H1 (cell line): ENCODE measurements around the gene MT2A. TPM values are rescaled to one million over a fixed set of nuclear protein-coding genes. Genes with fewer than 3 reads are reported as not detected.

ENCODE experiments used
- CTCF ChIA-PET: fragments of 300-600 bp; sonication (Branson Sonifier 250); formaldehyde crosslinking; loops from one replicate; lab custom pipeline; 2021; ENCODE audit not compliant: partially characterized antibody; lab: Charles Lee
- POLR2A ChIA-PET: fragments of 300-600 bp; sonication (Branson Sonifier 250); formaldehyde crosslinking; loops from one replicate; lab custom pipeline; 2021; ENCODE audit warnings: inconsistent platforms; ENCODE audit not compliant: partially characterized antibody; lab: Charles Lee
- DNase-seq, 2 experiments: peaks; one replicate each; pipeline versions ENCODE4 v3.0.0 to v3.0.0-alpha.2; 2010 to 2022; ENCODE audit warnings: low spot score in 2 of 2, low read depth in 1 of 2, mixed read lengths in 1 of 2
- FAIRE-seq: peaks from 2 replicates; lab custom pipeline; 2011; peaks lifted over from hg19 to GRCh38; lab: Jason Lieb, UNC
- H2AFZ ChIP-seq: 2 replicates; pipeline ENCODE4 v1.8.1; 2012; ENCODE audit warnings: low read length, inconsistent platforms
- H2AK5ac ChIP-seq: 2 replicates; pipeline ENCODE4 v1.6.1; 2013; ENCODE audit warnings: low read depth, low read length
- H2BK120ac ChIP-seq: replicated peaks from 2 replicates; pipeline ENCODE3; 2013; ENCODE audit warnings: low read depth, low read length, inconsistent platforms
- H2BK12ac ChIP-seq: 2 replicates; pipeline ENCODE4 v1.6.1; 2013; ENCODE audit warnings: low read depth, low read length
- H2BK15ac ChIP-seq: 2 replicates; pipeline ENCODE4 v1.6.1; 2013; ENCODE audit warnings: low read length
- H2BK20ac ChIP-seq: 2 replicates; pipeline ENCODE4 v1.6.1; 2013; ENCODE audit warnings: low read length
- H2BK5ac ChIP-seq: 2 replicates; pipeline ENCODE4 v1.6.1; 2013; ENCODE audit warnings: low read depth, low read length
- H3K14ac ChIP-seq: 2 replicates; pipeline ENCODE4 v1.6.1; 2013; ENCODE audit warnings: inconsistent platforms; ENCODE audit not compliant: insufficient read length
- H3K18ac ChIP-seq: 2 replicates; pipeline ENCODE4 v1.6.1; 2013; ENCODE audit warnings: low read length; ENCODE audit errors: extremely low read depth
- H3K23ac ChIP-seq: 2 replicates; pipeline ENCODE4 v1.6.1; 2013; ENCODE audit warnings: inconsistent platforms; ENCODE audit not compliant: insufficient read length
- H3K23me2 ChIP-seq: 2 replicates; pipeline ENCODE4 v1.6.1; 2013; ENCODE audit warnings: low read depth, low read length
- H3K27ac ChIP-seq: 2 replicates; pipeline ENCODE4 v1.6.1; 2011; ENCODE audit warnings: low read depth, low read length, inconsistent platforms
- H3K27me3 ChIP-seq, 4 experiments: replicated peaks in 1 of 4; 1 replicate in 1 of 4; 2 replicates in 3 of 4; pipeline versions ENCODE4 v1.6.1 to v1.8.1; 2011 to 2013; ENCODE audit warnings: low read length in 3 of 4, mild to moderate bottlenecking in 3 of 4, inconsistent platforms in 2 of 4, mixed read lengths in 2 of 4, moderate library complexity in 1 of 4; ENCODE audit not compliant: control insufficient read depth in 3 of 4, insufficient read depth in 3 of 4; ENCODE audit errors: extremely low read depth in 1 of 4
- H3K36me3 ChIP-seq, 4 experiments: 2 replicates each; pipeline versions ENCODE4 v1.6.1 to v1.8.1; 2011 to 2013; ENCODE audit warnings: mild to moderate bottlenecking in 4 of 4, low read length in 3 of 4, moderate library complexity in 2 of 4, control low read depth in 1 of 4, inconsistent platforms in 1 of 4; ENCODE audit not compliant: insufficient read depth in 4 of 4, control insufficient read depth in 2 of 4
- H3K4ac ChIP-seq: replicated peaks from 2 replicates; pipeline ENCODE3; 2013; ENCODE audit warnings: low read length, low read depth, mixed read lengths, inconsistent platforms; ENCODE audit not compliant: insufficient read length
- H3K4me1 ChIP-seq, 4 experiments: replicated peaks in 1 of 4; 1 replicate in 1 of 4; 2 replicates in 3 of 4; pipeline versions ENCODE4 v1.6.1 to v1.8.1; 2011 to 2013; ENCODE audit warnings: low read length in 3 of 4, inconsistent platforms in 2 of 4, mixed read lengths in 1 of 4; ENCODE audit not compliant: insufficient read depth in 4 of 4, control insufficient read depth in 3 of 4
- H3K4me2 ChIP-seq, 2 experiments: 2 replicates each; pipeline versions ENCODE4 v1.6.1 to v1.8.1; 2011 to 2013; ENCODE audit warnings: low read depth in 2 of 2, low read length in 2 of 2, control low read depth in 1 of 2, inconsistent platforms in 1 of 2, mild to moderate bottlenecking in 1 of 2; ENCODE audit not compliant: insufficient read depth in 1 of 2
- H3K4me3 ChIP-seq, 4 experiments: fragments of 200-600, 300-600 bp in 1 of 4; sonication (generic), shearing (Covaris generic), sonication (Bioruptor Twin) in 1 of 4; 2 replicates each; pipeline versions ENCODE4 v1.5.1 to v1.8.1; 2011 to 2016; ENCODE audit warnings: low read length in 4 of 4, low read depth in 3 of 4, control low read depth in 2 of 4, inconsistent platforms in 2 of 4, mild to moderate bottlenecking in 2 of 4, mixed read lengths in 1 of 4, moderate library complexity in 1 of 4; ENCODE audit not compliant: insufficient read depth in 2 of 4; ENCODE audit errors: extremely low read depth in 1 of 4
- H3K56ac ChIP-seq: replicated peaks from 2 replicates; pipeline ENCODE3; 2013; ENCODE audit warnings: low read depth, mild to moderate bottlenecking, mixed read lengths, low read length, inconsistent platforms; ENCODE audit not compliant: insufficient read length
- H3K79me1 ChIP-seq: 2 replicates; pipeline ENCODE4 v1.6.1; 2013; ENCODE audit warnings: low read depth, low read length, control low read depth
- H3K79me2 ChIP-seq, 2 experiments: 2 replicates each; pipeline versions ENCODE4 v1.6.1 to v1.8.1; 2012 to 2013; ENCODE audit warnings: low read length in 2 of 2, mild to moderate bottlenecking in 2 of 2, inconsistent platforms in 1 of 2; ENCODE audit not compliant: insufficient read depth in 2 of 2, control insufficient read depth in 1 of 2
- H3K9ac ChIP-seq, 4 experiments: replicated peaks in 1 of 4; 1 replicate in 1 of 4; 2 replicates in 3 of 4; pipeline versions ENCODE4 v1.6.1 to v1.8.1; 2011 to 2013; ENCODE audit warnings: low read depth in 3 of 4, low read length in 3 of 4, control low read depth in 2 of 4, mild to moderate bottlenecking in 2 of 4, moderate library complexity in 2 of 4, inconsistent platforms in 1 of 4; ENCODE audit errors: extremely low read depth in 1 of 4
- H3K9me3 ChIP-seq, 2 experiments: 2 replicates each; pipeline versions ENCODE4 v1.6.1 to v1.8.1; 2012 to 2013; ENCODE audit warnings: mild to moderate bottlenecking in 2 of 2, moderate library complexity in 2 of 2, control low read depth in 1 of 2, inconsistent platforms in 1 of 2, low read depth in 1 of 2, low read length in 1 of 2, mixed read lengths in 1 of 2; ENCODE audit not compliant: insufficient read depth in 2 of 2
- H4K20me1 ChIP-seq, 2 experiments: replicated peaks in 1 of 2; 2 replicates each; pipeline versions ENCODE3 to v1.8.1; 2011 to 2013; ENCODE audit warnings: inconsistent platforms in 2 of 2, low read length in 2 of 2, mild to moderate bottlenecking in 1 of 2; ENCODE audit not compliant: insufficient read depth in 2 of 2, control insufficient read depth in 1 of 2
- H4K5ac ChIP-seq: 2 replicates; pipeline ENCODE4 v1.6.1; 2013; ENCODE audit warnings: low read length, low read depth, mixed read lengths, inconsistent platforms; ENCODE audit not compliant: insufficient read length
- H4K8ac ChIP-seq: 2 replicates; pipeline ENCODE4 v1.8.0; 2013; ENCODE audit warnings: mild to moderate bottlenecking, moderate library complexity, low read length, inconsistent platforms; ENCODE audit not compliant: insufficient read depth; ENCODE audit errors: extremely low read depth
- H4K91ac ChIP-seq: replicated peaks from 2 replicates; pipeline ENCODE3; 2013; ENCODE audit warnings: low read length, mixed read lengths, inconsistent platforms; ENCODE audit not compliant: insufficient read length
- PHF8 ChIP-seq: fragments of 200-600 bp; sonication (generic); conservative IDR thresholded peaks from 2 replicates; pipeline ENCODE4 v1.7.1; 2012; ENCODE audit warnings: low read depth, mild to moderate bottlenecking, inconsistent platforms, low read length, moderate library complexity
- RBBP5 ChIP-seq: IDR thresholded peaks from 2 replicates; pipeline ENCODE4 v1.7.1; 2012; ENCODE audit warnings: low read depth, mild to moderate bottlenecking, inconsistent platforms, low read length, moderate library complexity, borderline replicate concordance
- WGBS, 2 experiments: shearing (Covaris generic) in 1 of 2; methylation state at CpG; one replicate each; pipeline versions ENCODE4 v1.1.6 to v1.1.7; 2013 to 2015; ENCODE audit warnings: low lambda C conversion rate in 2 of 2, mixed read lengths in 2 of 2, inconsistent platforms in 1 of 2, low coverage in 1 of 2, missing lambda C conversion rate in 1 of 2; ENCODE audit not compliant: insufficient replicate concordance in 2 of 2, insufficient coverage in 1 of 2, insufficient read length in 1 of 2; ENCODE audit errors: extremely low coverage in 1 of 2, missing lambda C conversion rate in 1 of 2; 5-methylcytosine and 5-hydroxymethylcytosine counted together
- polyA plus RNA-seq, 7 experiments: library from polyadenylated mRNA; depleted of rRNA in 3 of 7; stranded (reverse) in 5 of 7; unstranded in 2 of 7; fragments of >200 nt in 5 of 7; fragments of 200-250 nt in 2 of 7; gene quantifications; 1 replicate in 5 of 7; 2 replicates in 1 of 7; 4 replicates in 1 of 7; pipeline versions ENCODE4 v1.2.1 to v1.2.3, GENCODE V29; 2011 to 2013; ENCODE audit warnings: missing spikeins in 2 of 7, mixed read lengths in 2 of 7
- total RNA-seq: library from RNA; stranded (reverse); fragmentation: NEBNext Ultra II Directional; extraction: Animal tissue kit (Norgen Biotek cat#: 25700); gene quantifications from 2 replicates; pipeline ENCODE4 v1.2.1, GENCODE V29; 2021

The MT2A gene
- total and polyA plus RNA-seq, 2 of the 8 experiments (the other 6 are each of a cell fraction or from before 2014, with no cell fraction given), result 9.5 to 30.1 TPM

DNA sequence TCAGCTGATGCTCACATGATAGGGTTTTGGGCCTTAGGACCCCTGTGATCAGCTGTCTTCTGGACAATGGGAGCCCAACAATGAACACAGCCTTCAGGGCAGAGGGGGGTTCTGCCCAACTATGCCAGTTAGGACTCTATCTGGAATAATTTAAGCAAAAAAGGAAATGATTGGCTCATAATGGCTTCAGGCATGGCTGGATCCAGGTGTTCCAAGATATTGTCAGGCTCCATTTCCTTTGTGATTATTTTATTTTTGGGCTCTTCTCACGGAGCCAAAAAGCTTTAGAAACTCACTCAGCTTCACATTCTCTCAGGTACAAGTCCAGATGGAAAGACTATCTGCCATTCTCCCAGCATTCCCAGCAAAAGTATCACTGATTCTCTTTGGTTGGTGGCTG is 2.9 kb upstream of the MT2A start:
- H2BK5ac ChIP-seq, result no peak overlapping the region
- H3K36me3 ChIP-seq, result no peaks in the 10 kb centered on the region
- no peak overlapping the region for H3K56ac ChIP-seq
- H4K20me1 ChIP-seq, result peaks cover 0 to 2% of the 10 kb centered on the region in 2 experiments
- H2AK5ac ChIP-seq, result no peak overlapping the region
- no peak overlapping the region for H3K27ac ChIP-seq
- H4K8ac ChIP-seq, result no peak overlapping the region
- peaks cover 18 to 44% (median 36%) of the 10 kb centered on the region in 4 experiments for H3K27me3 ChIP-seq
- H3K4ac ChIP-seq, result no peak overlapping the region
- H3K18ac ChIP-seq, result no peak overlapping the region
- H3K79me1 ChIP-seq, result no peaks in the 10 kb centered on the region
- H4K91ac ChIP-seq, result no peak overlapping the region
- no peak overlapping the region for H2BK15ac ChIP-seq
- H3K14ac ChIP-seq, result no peak overlapping the region
- TF ChIP-seq PHF8 (no peak), RBBP5 (no peak)
- no peak overlapping the region for H2BK120ac ChIP-seq
- DNase-seq (no peak), FAIRE-seq (no peak)
- H3K9ac ChIP-seq, result no peak overlapping the region
- POLR2A ChIA-PET, result interaction anchor here (1.2 to 1.6 kb wide), 2 partner anchors 21 to 58 kb away, joined by 3 to 7 read pairs; partner anchors contain the start of gene MT1E
- no peak overlapping the region for H4K5ac ChIP-seq
- H3K4me2 ChIP-seq, result no peak overlapping the region
- 83% methylated on average over 1 of the region's 1 CpG; no CpG with 5 or more reads in 1 of the 2 experiments for WGBS, 2 experiments
- H3K23ac ChIP-seq, result no peak overlapping the region
- no peaks in the 10 kb centered on the region for H3K79me2 ChIP-seq
- peaks cover 7 to 21% (median 10%) of the 10 kb centered on the region in 4 experiments for H3K4me1 ChIP-seq
- no peak overlapping the region for H2AFZ ChIP-seq
- H3K9me3 ChIP-seq, result no peaks in the 10 kb centered on the region
- H3K23me2 ChIP-seq, result peaks cover 11% of the 10 kb centered on the region; the same call in 1 of the 2 replicates
- H2BK12ac ChIP-seq, result no peak overlapping the region
- H2BK20ac ChIP-seq, result no peak overlapping the region
- CTCF ChIA-PET, result interaction anchor here (0.8 to 9.2 kb wide), 12 partner anchors 12 to 97 kb away, joined by 3 to 85 read pairs (median 5); partner anchors contain the start of genes MT1E and MT3
- no peak overlapping the region for H3K4me3 ChIP-seq
